ENCODE measurements around the gene TAF5. TPM values are rescaled to one million over a fixed set of nuclear protein-coding genes. Genes with fewer than 3 reads are reported as not detected.

The TAF5 gene
- total and polyA plus RNA-seq, 2 donors (not counting 1 experiment from before 2014, with no cell fraction given): 2.4 to 5.5 TPM

DNA sequence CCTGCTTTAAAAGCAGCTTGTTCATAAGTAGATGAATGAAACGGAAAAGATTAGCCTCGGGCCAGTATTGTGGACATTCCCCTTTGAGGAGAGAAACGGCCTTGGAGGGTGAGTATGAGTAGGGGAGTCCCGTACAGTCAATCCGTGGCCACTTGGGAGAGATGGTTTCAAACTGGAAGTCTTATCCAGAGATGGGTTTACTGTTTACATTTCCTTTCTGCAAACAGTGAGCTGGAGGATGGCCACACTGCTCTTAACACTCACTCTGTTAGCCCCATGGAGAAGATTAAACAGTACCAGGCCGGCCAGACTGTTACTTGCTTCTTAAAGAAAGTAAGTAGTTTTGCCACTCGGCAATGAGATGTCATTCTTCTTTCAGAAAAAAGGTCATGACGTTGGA is 64.1 kb downstream of the TAF5 start:
- ATAC-seq (ENCODE audit: low read depth) (no peak), DNase-seq (no peak)
- Histone ChIP-seq H3K4me3 (ENCODE audit: control extremely low read depth in 1 of 5, extremely low read depth in 1 of 5, insufficient read depth in 1 of 5, low read depth in 2 of 5, low read length in 4 of 5) (no peak overlapping the region), H4K20me1 (ENCODE audit: control insufficient read depth, insufficient read depth, low read length, poor library complexity, severe bottlenecking) (no peaks in the 10 kb centered on the region), H3K9me3 (ENCODE audit: control extremely low read depth in 1 of 3, control insufficient read depth in 2 of 3, insufficient read depth in 1 of 3, low read length in 2 of 3) (no peaks in the 10 kb centered on the region), H3K27ac (ENCODE audit: low read length in 2 of 2) (no peak overlapping the region), H3K4me1 (ENCODE audit: control insufficient read depth in 2 of 2, insufficient read depth in 2 of 2, low read length in 2 of 2) (no peaks in the 10 kb centered on the region), H3K79me2 (ENCODE audit: control insufficient read depth, insufficient read depth, low read length) (no peaks in the 10 kb centered on the region), H3K4me2 (replicated peaks; ENCODE audit: low read depth, low read length, poor library complexity, severe bottlenecking) (no peak overlapping the region), H2AFZ (ENCODE audit: insufficient read depth, low read depth, low read length, poor library complexity, severe bottlenecking) (no peak overlapping the region), H3K9ac (ENCODE audit: low read length) (no peak overlapping the region), H3K36me3 (replicated peaks in 1 of 2; ENCODE audit: control extremely low read depth in 1 of 2, control insufficient read depth in 1 of 2, extremely low read depth in 1 of 2, insufficient read depth in 2 of 2, low read length in 1 of 2) (peaks cover 0 to 56% of the 10 kb centered on the region in 2 experiments), H3K27me3 (replicated peaks in 1 of 4; ENCODE audit: control extremely low read depth in 1 of 4, control insufficient read depth in 3 of 4, insufficient read depth in 4 of 4, low read length in 3 of 4) (no peaks in the 10 kb centered on the region)
- Mint-ChIP-seq H3K4me3 (no peak overlapping the region), H3K27ac (no peak overlapping the region), H3K9me3 (ENCODE audit: insufficient read depth) (no peaks in the 10 kb centered on the region), H3K4me1 (no peaks in the 10 kb centered on the region), H3K27me3 (no peaks in the 10 kb centered on the region)
- WGBS (ENCODE audit: insufficient coverage): 95% methylated on average over 8 of the region's 8 CpGs
- intact Hi-C loops (cut with micrococcal nuclease): no loop called here
- ChIA-PET POLR2A (no interaction called here), CTCF (interaction anchor here (1.8 kb wide), 1 partner anchor 51 kb away, joined by 4 read pairs; no protein-coding TSS in a partner anchor)
- TF ChIP-seq, protein P1, sequence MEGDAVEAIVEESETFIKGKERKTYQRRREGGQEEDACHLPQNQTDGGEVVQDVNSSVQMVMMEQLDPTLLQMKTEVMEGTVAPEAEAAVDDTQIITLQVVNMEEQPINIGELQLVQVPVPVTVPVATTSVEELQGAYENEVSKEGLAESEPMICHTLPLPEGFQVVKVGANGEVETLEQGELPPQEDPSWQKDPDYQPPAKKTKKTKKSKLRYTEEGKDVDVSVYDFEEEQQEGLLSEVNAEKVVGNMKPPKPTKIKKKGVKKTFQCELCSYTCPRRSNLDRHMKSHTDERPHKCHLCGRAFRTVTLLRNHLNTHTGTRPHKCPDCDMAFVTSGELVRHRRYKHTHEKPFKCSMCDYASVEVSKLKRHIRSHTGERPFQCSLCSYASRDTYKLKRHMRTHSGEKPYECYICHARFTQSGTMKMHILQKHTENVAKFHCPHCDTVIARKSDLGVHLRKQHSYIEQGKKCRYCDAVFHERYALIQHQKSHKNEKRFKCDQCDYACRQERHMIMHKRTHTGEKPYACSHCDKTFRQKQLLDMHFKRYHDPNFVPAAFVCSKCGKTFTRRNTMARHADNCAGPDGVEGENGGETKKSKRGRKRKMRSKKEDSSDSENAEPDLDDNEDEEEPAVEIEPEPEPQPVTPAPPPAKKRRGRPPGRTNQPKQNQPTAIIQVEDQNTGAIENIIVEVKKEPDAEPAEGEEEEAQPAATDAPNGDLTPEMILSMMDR (IDR thresholded peaks at IDR 0.05): no peak
- TF ChIP-seq EZH2 (IDR thresholded peaks at IDR 0.05; ENCODE audit: borderline replicate concordance, insufficient read depth, low read depth, low read length, poor library complexity, severe bottlenecking): no peak

- no peak overlapping the region for H2AFZ ChIP-seq (ENCODE audit: insufficient read depth, low read depth, low read length, poor library complexity, severe bottlenecking)
- Mint-ChIP-seq H3K27ac (no peak overlapping the region), H3K4me1 (no peaks in the 10 kb centered on the region), H3K9me3 (ENCODE audit: insufficient read depth) (no peaks in the 10 kb centered on the region), H3K27me3 (no peaks in the 10 kb centered on the region), H3K4me3 (no peak overlapping the region)
- ChIA-PET POLR2A (no interaction called here), CTCF (interaction anchor here (0.9 to 1.3 kb wide), 4 partner anchors 8 to 52 kb away, joined by 3 to 4 read pairs (median 3); no protein-coding TSS in a partner anchor)
- H3K9ac ChIP-seq (ENCODE audit: low read length): no peak overlapping the region
- H3K9me3 ChIP-seq (ENCODE audit: control extremely low read depth in 1 of 3, control insufficient read depth in 2 of 3, insufficient read depth in 1 of 3, low read length in 2 of 3): no peaks in the 10 kb centered on the region
- TF ChIP-seq, protein P1 (IDR thresholded peaks at IDR 0.05): no peak
- TF ChIP-seq EZH2 (IDR thresholded peaks at IDR 0.05; ENCODE audit: borderline replicate concordance, insufficient read depth, low read depth, low read length, poor library complexity, severe bottlenecking): no peak
- DNase-seq (no peak), ATAC-seq (ENCODE audit: low read depth) (no peak)
- no peaks in the 10 kb centered on the region for H3K27me3 ChIP-seq (replicated peaks in 1 of 4; ENCODE audit: control extremely low read depth in 1 of 4, control insufficient read depth in 3 of 4, insufficient read depth in 4 of 4, low read length in 3 of 4)
- H3K27ac ChIP-seq (ENCODE audit: low read length in 2 of 2): no peak overlapping the region
- WGBS (ENCODE audit: insufficient coverage): no CpG with 5 or more reads among the region's 2 CpGs
- no peak overlapping the region for H3K4me3 ChIP-seq (ENCODE audit: control extremely low read depth in 1 of 5, extremely low read depth in 1 of 5, insufficient read depth in 1 of 5, low read depth in 2 of 5, low read length in 4 of 5)
- no peak overlapping the region for H3K4me2 ChIP-seq (replicated peaks; ENCODE audit: low read depth, low read length, poor library complexity, severe bottlenecking)
- H3K4me1 ChIP-seq (ENCODE audit: control insufficient read depth in 2 of 2, insufficient read depth in 2 of 2, low read length in 2 of 2): no peaks in the 10 kb centered on the region
- no peaks in the 10 kb centered on the region for H3K79me2 ChIP-seq (ENCODE audit: control insufficient read depth, insufficient read depth, low read length)
- H3K36me3 ChIP-seq (replicated peaks in 1 of 2; ENCODE audit: control extremely low read depth in 1 of 2, control insufficient read depth in 1 of 2, extremely low read depth in 1 of 2, insufficient read depth in 2 of 2, low read length in 1 of 2): peaks cover 0 to 63% of the 10 kb centered on the region in 2 experiments
- intact Hi-C loops (cut with micrococcal nuclease): no loop called here
- H4K20me1 ChIP-seq (ENCODE audit: control insufficient read depth, insufficient read depth, low read length, poor library complexity, severe bottlenecking): no peaks in the 10 kb centered on the region
These were observed 66.1 kb downstream of the TAF5 start for GRCh38 chr10:103433858-103434257.

Other genes with a start within 250 kb of the TAF5 start
- 80.8 and 91.0 TPM in 2 replicates for gene NT5C2, start 174.7 kb upstream of the TAF5 start, total RNA-seq
- 38.6 and 53.6 TPM in 2 replicates for gene NT5C2, start 174.7 kb upstream of the TAF5 start, polyA plus RNA-seq
- gene RPEL1, start 122.1 kb upstream of the TAF5 start, total RNA-seq: not detected in 2 replicates
- gene RPEL1, start 122.1 kb upstream of the TAF5 start, polyA plus RNA-seq: not detected in 2 replicates
- gene INA, start 90.8 kb upstream of the TAF5 start, total RNA-seq: not detected in 2 replicates
- 0.03 TPM in 1 of 2 replicates, not detected in the other for gene INA, start 90.8 kb upstream of the TAF5 start, polyA plus RNA-seq
- gene PCGF6, start 16.8 kb upstream of the TAF5 start, total RNA-seq: 7.4 and 8.9 TPM in 2 replicates
- gene PCGF6, start 16.8 kb upstream of the TAF5 start, polyA plus RNA-seq: 3.5 and 4.6 TPM in 2 replicates
- 96.6 and 107 TPM in 2 replicates for gene ATP5MK, start 28.5 kb downstream of the TAF5 start, total RNA-seq
- 99.9 and 134 TPM in 2 replicates for gene ATP5MK, start 28.5 kb downstream of the TAF5 start, polyA plus RNA-seq
- 36.4 and 42.3 TPM in 2 replicates for gene PDCD11, start 28.6 kb downstream of the TAF5 start, total RNA-seq
- gene PDCD11, start 28.6 kb downstream of the TAF5 start, polyA plus RNA-seq: 15.9 and 17.9 TPM in 2 replicates
- gene CALHM2, start 84.4 kb downstream of the TAF5 start, total RNA-seq: 42.8 and 46.2 TPM in 2 replicates
- gene CALHM2, start 84.4 kb downstream of the TAF5 start, polyA plus RNA-seq: 3.4 and 16.3 TPM in 2 replicates
- 0.34 and 0.41 TPM in 2 replicates for gene CALHM1, start 90.9 kb downstream of the TAF5 start, total RNA-seq
- gene CALHM1, start 90.9 kb downstream of the TAF5 start, polyA plus RNA-seq: 0.06 and 0.16 TPM in 2 replicates
- not detected in 2 replicates for gene CALHM3, start 111.3 kb downstream of the TAF5 start, total RNA-seq
- not detected in 2 replicates for gene CALHM3, start 111.3 kb downstream of the TAF5 start, polyA plus RNA-seq
- 0.30 and 0.46 TPM in 2 replicates for gene NEURL1, start 125.7 kb downstream of the TAF5 start, total RNA-seq
- gene NEURL1, start 125.7 kb downstream of the TAF5 start, polyA plus RNA-seq: 0.57 and 0.74 TPM in 2 replicates